GM19455 (cell line): ENCODE results near the gene MED14.
A peak's percentile ranks its signal among the peaks of the same experiment; 100 is the strongest.

Experiments used
- ATAC-seq: cut with Tn5 transposase; IDR thresholded peaks from one replicate; pipeline ENCODE4 v1.9.1; 2021; ENCODE audit not compliant: unreplicated experiment

MED14 gene

DNA sequence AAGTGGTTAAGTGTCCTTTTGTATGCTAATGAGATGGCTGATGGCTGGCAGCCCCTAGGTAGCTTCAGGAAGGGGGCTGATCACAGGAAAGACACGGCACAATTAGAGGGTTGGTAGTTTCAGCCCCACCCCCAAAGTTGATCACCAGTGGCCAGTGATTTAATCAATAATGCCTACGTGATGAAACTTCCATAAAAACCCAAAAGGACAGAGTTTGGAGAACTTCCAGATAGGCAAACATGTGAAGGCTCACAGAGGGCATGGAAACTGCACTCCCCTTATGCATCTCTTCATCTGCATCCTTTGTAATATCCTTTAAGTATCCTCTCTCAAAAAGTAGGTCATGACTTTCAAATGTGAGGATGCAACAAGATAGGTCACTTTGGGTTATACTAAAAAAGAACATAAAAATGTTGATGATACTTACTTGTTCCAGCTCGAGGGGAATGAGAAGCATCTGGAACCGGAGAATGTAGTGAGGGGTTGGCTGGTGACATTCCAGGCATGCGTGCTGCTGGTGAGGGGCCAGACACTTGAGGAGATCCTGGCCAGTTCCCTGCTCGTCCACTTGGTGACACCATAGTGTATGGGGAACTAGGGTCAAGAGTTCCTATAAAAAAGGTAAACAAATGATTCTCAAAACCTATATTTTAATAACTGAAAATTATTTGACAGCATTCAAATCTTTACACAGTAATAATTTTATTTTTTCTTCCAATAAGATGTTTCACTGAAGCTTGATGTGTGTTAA, 71.3 kb downstream of the MED14 start:
- ATAC-seq: no peak

GRCh38 chrX:40663078-40663740, 72.1 kb downstream of the MED14 start:
- ATAC-seq: no peak

DNA sequence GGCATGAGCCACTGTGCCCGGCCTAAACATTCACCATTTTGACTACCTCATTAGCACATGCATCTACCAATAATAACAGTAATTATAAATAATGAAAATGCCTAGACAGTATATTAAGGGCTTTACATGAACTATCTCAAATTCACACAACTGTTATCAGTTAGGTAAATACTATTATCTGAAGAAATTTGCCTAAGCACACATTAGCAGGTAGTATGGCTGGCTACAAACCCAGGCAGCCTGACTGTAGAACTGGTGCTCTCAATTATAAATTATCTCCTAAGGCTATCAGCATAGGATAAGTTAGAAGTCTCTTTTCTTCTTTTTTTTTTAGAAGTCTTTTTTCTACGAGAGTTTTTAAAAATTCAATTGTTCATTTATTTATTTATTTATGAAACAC, 73.9 kb downstream of the MED14 start:
- no peak for ATAC-seq

DNA sequence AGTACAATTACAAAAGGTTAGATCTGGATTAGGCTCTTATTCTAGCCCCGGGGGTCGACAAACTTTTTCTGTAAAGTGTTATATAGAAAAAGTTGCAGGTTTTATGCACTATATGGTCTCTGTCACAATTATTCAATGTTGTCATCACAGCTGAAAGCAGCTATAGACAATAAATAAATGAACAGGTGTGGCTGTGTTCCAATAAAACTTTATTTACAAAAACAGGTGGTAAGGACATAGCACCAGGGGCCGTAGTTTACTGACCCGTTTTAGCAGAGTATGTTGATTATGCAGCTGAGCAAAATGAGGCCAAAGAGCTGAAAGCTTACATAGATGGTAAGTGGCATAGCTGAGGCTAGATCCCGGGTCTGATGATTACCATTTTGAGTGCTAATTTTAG, 75.0 kb downstream of the MED14 start:
- no peak for ATAC-seq

DNA sequence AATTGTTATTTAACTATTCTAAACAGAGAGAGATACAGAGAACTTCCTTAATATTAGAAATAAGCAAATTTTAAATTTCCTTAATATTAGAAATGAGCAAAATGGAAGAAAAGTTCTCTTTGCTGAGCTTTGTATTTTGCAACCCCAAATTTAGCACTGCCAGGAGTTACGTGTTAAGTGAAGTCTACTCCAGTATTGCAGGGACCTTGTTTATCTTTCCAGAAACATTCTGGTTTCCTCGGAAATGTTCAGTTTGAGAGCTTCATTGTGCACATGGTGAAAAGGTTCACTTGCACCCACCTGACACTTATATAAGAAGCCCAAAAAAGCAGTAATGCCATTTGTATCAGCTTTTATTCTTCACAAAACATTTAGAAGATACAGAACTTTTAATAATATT, 81.8 kb downstream of the MED14 start:
- ATAC-seq: no peak

- no peak for ATAC-seq
Observed at GRCh38 chrX:40652664-40653063, 82.7 kb downstream of the MED14 start.

DNA sequence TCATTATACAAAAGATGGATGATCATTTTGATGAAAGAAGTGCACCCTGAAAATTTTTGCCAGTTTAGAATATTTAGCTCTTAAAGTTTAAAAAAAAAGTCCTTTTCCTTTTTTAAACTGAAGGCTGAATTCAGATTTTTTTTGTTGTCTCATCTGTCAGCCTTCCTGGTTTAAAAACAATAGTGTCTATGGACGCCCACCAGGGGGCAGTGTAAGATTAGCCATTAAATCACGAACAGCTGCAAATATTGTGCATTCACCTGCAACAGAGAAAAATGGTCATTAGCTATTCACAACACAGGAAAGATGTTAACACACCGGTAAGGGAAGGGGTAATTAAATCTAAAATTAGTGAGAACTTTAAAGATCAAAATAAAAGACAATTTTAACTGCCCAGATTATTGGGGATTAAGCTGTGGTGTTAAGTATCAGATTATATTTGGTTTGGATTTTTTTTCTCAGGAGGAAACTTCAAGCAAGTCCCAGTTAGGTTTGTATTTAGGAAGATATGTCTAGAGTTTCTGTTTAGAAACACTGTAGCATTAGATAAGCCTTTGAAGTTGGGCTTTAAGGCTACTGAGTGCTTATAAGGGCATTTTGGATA, 83.6 kb downstream of the MED14 start:
- ATAC-seq: no peak

GRCh38 chrX:40647307-40648197, 87.8 kb downstream of the MED14 start, which contains the start of gene CXorf38:
Gene CXorf38, minus strand, starts transcription at chrX:40647561. Its CDS starts 41 bp downstream, at chrX:40647520.
- peak; percentile 68 for ATAC-seq

DNA sequence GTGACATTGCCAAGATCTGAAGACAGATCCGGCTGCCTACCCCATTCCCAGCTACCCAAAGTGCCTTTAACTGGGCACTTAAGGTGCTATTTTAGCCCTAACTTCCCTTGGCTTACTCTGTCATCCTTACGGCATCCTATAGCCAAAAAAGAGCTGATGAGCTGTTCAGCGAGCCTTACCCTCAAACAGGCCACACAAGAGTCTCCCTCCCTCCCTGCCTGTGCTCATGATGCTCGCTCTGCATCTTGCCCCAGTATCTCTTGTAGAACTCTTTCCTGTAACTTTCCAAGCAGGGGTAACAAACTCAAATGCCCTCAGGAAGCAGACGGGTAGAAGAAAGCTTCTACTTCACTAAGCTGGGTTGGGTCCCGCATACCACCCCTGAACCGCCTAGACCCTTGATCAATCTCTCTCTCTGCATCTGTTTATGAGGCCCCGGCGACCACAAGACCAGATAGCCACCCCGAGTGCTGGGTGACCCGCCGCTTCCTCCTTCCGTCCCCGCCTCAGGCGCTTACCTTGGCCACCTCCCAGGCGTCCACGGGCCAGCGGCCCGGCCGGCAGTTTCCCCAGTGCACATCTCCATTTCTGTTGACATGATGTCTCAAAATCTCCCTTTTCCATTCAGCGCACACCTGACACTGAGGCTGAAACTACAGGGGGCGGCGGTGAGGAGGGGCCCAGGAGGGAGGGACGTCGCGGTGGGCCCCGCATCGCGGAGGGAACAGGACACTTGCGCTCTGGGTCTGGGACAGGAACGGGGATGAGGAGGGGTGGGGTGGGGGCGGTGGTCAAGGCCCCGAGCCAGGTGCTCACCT, 88.6 kb downstream of the MED14 start:
- ATAC-seq: peak; percentile 32

GRCh38 chrX:40644821-40645358, 90.5 kb downstream of the MED14 start:
- ATAC-seq: no peak

- ATAC-seq: no peak
Observed at GRCh38 chrX:40644176-40644575, 91.2 kb downstream of the MED14 start.

GRCh38 chrX:40637687-40638086, 97.7 kb downstream of the MED14 start:
- no peak for ATAC-seq

DNA sequence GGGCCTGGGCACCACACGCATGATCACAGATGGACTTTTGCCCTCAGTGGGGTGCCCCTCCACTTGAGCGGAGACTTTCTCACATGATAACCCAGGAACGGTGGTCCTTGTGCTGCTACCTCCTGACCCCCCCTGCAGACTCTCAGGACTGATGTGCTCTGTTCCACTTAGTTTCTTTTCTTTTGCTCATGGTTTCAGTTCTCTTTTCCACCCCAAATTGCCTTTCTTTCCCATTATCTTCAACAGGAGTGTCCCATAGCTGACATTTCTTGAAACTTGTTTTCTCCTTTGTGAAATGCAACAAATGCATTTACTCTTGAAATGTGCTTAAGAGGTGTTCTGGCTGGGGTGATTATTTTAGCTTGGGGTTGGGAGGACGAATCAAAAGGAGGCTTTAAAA, 103.1 kb downstream of the MED14 start:
- ATAC-seq: no peak

DNA sequence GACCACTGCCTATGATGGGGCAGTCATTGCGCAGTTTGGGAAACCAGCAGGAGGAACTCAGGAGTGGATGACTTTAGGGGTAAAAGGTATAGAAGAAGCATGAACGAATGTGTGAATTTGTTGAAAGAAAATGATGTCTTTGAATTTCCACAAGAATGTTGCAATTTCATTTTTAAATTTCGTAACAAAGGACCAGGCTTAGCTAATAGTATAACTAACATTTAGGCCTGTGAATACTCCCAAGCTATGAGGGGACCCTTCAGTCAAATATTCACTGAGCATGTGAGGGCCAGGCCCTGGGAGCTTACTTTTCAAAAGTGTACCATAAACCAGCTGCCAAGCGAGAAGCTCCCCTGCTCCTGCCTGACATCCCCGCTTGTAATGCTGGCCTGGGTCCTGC, 106.8 kb downstream of the MED14 start:
- ATAC-seq: no peak

DNA sequence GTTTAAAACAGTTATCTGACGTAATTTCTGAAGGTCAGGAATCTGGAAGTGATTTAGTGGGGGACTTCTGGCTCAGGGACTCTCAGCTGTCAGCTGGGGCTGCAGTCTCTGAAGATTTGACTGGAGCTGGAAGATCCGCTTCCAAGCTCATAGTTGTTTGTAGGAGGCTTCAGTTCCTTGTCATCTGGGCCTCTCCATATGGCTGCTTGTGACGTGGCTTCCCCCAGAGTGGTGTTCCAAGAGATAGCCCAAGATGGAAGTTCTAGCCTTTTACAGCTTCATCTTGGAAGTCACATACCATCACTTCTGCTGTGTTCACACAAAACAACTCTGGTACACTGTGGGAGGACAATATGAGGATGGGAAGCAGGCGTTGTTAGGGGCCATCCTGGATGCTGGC, 110.0 kb downstream of the MED14 start:
- ATAC-seq: no peak

DNA sequence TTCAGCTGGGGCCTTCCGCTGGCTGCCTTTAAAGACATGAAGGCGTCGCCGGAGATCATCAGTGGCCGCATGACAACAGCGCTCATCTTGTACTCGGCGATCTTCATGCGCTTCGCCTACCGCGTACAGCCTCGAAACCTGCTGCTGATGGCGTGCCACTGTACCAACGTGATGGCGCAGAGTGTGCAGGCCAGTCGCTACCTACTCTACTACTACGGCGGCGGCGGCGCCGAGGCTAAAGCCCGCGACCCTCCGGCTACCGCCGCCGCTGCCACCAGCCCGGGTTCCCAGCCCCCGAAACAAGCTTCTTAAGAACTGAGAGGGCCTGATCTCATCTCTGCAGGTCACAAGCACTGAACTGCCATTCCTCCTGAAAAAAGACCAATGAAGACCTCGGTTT, 111.7 kb downstream of the MED14 start:
- ATAC-seq: no peak

DNA sequence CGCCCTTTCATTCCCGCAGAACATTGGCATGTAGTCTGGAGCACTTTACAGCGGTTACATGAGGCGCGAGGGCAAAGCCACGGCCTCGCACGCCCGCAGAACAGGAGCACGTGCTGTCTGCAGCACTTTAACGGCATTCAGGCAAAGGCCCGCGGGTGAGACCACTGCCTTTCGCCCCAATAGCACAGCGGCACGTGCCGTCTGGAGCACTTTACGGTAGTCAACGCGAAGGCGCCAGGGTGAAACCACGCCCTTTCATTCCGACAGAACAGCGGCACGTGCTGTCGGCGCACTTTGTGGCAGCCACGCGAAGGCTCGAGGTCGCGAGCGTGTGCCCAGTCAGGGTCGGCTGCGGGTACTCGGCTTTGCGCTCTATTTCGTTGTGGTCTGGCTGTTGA, 112.2 kb downstream of the MED14 start, which contains the start of gene MPC1L:
Gene MPC1L (plus strand): TSS at position 290 of the 398 bp plus-strand sequence. CDS start 138 bp downstream, outside the sequence.
- ATAC-seq: no peak

- ATAC-seq: no peak
Observed at GRCh38 chrX:40622479-40623138, 112.7 kb downstream of the MED14 start.

- no peak for ATAC-seq
Observed at GRCh38 chrX:40617566-40617965, 117.8 kb downstream of the MED14 start.
